GM12891 (cell line): Measurements from ENCODE around the gene KIF15.
"Not testable (repeated sequence)": the region's sequence is repeated elsewhere in the genome, so short reads cannot be mapped to it uniquely, and the experiment has no call there.

ENCODE experiments used
- DNase-seq: peaks from one replicate; pipeline ENCODE4 v3.0.0; 2011; ENCODE audit warnings: low spot score; ENCODE audit not compliant: insufficient read length
- FAIRE-seq: peaks from 2 replicates; lab custom pipeline; 2011; peaks lifted over from hg19 to GRCh38; lab: Jason Lieb, UNC
- PAX5 ChIP-seq: IDR thresholded peaks from 2 replicates; pipeline ENCODE4 v1.6.1; 2011; ENCODE audit warnings: low read length, moderate library complexity, mild to moderate bottlenecking; ENCODE audit not compliant: insufficient read depth, severe bottlenecking
- POLR2A ChIP-seq: IDR thresholded peaks from 2 replicates; pipeline ENCODE4 v1.6.1; 2011; ENCODE audit warnings: low read depth, low read length, control low read depth
- POLR2AphosphoS5 ChIP-seq: IDR thresholded peaks from 2 replicates; pipeline ENCODE4 v1.6.1; 2011; ENCODE audit warnings: low read depth, low read length, control low read depth
- POU2F2 ChIP-seq: IDR thresholded peaks from 2 replicates; pipeline ENCODE4 v1.6.1; 2011; ENCODE audit warnings: low read depth, mild to moderate bottlenecking, control low read depth, low read length, moderate library complexity
- SPI1 ChIP-seq: IDR thresholded peaks from 2 replicates; pipeline ENCODE4 v1.6.1; 2011; ENCODE audit warnings: low read depth, low read length, control low read depth
- TAF1 ChIP-seq: IDR thresholded peaks from 2 replicates; pipeline ENCODE4 v1.6.1; 2011; ENCODE audit warnings: low read depth, low read length, control low read depth

Gene KIF15

DNA sequence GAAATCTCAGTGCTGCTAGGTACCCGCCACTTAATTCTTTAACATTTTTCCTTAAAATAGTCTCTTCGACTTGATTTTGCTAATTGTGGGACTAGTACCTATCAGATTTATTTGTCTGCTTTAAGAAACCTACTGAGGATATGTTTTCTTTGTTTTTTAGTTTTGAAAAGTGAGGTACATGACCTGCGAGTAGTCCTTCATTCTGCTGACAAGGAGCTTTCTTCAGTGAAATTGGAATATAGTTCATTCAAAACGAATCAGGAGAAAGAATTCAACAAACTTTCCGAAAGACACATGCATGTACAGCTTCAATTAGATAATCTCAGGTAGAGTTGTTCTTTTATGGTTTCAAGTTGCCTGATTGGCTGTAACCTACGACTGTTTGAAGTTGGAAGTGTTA is 53.2 kb downstream of the KIF15 start:
- TF ChIP-seq PAX5 = no peak
- no peak for TF ChIP-seq POLR2AphosphoS5
- no peak for TF ChIP-seq TAF1
- no peak for TF ChIP-seq POLR2A
- TF ChIP-seq SPI1 = no peak
- no peak for TF ChIP-seq POU2F2
- DNase-seq (no peak), FAIRE-seq (no peak)

DNA sequence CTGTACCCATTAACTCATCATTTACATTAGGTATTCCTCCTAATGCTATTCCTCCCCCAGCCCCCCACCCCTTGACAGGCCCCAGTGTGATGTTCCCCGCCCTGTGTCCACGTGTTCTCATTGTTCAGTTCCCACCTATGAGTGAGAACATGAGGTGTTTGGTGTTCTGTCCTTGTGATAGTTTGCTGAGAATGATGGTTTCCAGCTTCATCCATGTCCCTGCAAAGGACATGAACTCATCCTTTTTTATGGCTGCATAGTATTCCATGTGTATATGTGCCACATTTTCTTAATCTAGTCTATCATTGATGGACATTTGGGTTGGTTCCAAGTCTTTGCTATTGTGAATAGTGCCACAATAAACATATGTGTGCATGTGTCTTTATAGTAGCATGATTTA is 54.7 kb downstream of the KIF15 start:
- DNase-seq, FAIRE-seq: not testable (repeated sequence)

DNA sequence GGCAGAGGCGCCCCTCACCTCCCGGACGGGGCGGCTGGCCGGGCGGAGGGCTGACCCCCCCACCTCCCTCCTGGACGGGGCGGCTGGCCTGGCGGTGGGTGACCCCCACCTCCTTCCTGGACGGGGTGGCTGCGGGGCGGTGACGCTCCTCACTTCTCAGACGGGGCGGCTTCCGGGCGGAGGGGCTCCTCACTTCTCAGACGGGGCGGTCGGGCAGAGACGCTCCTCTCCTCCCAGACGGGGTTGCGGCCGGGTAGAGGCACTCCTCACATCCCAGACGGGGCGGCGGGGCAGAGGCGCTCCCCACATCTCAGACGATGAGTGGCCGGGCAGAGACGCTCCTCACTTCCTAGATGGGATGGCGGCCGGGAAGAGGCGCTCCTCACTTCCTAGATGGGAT is 59.6 kb downstream of the KIF15 start:
- DNase-seq, FAIRE-seq: not testable (repeated sequence)

DNA sequence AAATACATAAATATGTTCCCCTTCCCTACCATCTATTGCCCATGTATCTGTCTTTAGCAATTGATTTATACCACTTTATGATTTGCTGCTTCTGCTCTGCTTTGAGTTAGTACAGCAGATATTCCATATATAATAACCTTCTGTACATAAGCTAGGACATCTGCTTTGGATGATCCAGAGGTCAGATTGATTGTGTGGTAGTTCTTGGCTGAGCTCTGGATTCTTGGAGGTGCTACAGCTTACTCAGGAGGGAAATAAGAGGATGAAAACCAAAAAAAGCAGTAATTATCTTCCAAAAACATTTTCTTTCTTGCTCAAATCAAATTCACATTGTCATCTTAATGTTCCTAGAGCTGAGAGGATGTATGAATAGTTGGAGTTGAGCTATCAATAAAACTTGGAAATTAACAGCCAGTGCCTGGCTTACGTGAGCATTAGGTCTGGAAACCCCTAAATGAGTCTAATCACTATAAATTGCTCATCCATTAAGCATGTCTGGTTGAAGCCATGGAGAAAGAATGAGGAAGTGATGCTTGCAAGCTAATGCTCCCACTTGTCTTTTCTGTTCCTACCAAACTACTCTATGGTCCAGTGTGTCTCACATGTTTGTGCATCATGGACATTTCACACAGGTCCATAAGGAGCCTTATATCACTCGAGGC is 63.8 kb downstream of the KIF15 start:
- TF ChIP-seq PAX5 = no peak
- no peak for TF ChIP-seq POLR2A
- TF ChIP-seq SPI1 = peak; percentile 89
- no peak for TF ChIP-seq POU2F2
- no peak for FAIRE-seq

DNA sequence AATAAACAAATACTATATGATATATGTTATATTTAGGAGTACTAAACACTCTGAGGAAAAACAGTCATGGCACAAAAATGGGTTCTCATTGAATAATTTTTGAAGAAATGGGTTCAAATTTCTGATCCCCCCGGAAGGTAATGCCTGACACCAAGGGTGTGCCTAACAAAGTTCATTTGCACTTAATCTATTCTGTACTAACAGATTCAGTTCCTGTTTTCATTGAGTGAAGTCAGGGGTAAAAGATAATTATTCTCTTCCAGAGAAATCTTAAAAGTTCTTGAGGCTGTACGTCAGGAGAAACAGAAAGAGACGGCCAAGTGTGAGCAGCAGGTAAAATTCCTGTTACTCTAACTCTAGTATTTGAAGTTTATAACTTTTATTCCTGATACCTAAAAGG is 65.6 kb downstream of the KIF15 start:
- DNase-seq = no peak
- TF ChIP-seq POLR2AphosphoS5 = no peak
- TF ChIP-seq TAF1 = no peak
- peak; percentile 70 for TF ChIP-seq SPI1
- FAIRE-seq = no peak

More for the DNA sequence above, 63.8 kb downstream of the KIF15 start:
- no peak for DNase-seq

DNA sequence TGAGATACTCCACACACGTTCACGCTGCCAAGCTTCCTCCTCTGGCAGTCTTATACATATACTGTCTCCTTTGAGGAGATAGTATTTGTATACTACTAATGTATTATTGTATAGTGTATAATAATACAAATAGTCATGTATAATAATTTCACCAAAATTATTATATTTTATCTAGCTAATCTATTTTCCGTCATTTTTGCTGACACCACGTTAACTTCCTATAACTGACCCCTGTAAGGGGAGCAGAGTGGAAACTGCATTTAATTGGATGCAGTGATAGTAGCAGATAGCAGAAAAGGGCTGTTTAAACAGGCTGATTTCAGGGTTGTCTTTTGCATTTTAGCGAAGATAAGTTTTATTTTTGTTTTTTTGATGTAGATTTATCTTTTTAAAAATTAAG is 69.6 kb downstream of the KIF15 start:
- TF ChIP-seq TAF1 = no peak
- no peak for TF ChIP-seq POLR2AphosphoS5
- no peak for TF ChIP-seq POLR2A
- TF ChIP-seq POU2F2 = no peak
- TF ChIP-seq PAX5 = no peak
- no peak for TF ChIP-seq SPI1
- FAIRE-seq = no peak

DNA sequence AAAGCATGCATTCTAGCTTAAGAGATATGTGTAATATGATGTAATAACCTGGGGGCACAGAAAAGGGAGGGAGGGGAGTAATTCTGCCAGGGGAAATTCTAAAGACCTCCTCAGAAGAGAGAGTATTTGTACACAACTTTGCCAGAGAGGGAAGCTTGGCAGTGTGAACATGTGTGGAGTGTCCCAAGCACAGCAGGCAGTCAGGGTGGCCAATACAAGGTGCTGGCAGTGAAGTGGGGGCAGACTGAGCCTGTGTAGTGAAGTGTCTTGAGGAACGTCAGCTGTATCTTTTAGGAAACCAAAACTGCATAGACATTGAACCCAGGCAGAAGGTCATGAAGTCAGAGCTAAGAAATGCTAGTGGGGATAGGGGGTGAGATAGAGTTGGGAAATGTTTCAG is 70.4 kb downstream of the KIF15 start:
- FAIRE-seq (no peak), DNase-seq (no peak)
- TF ChIP-seq POLR2AphosphoS5 = no peak
- TF ChIP-seq PAX5 = no peak
- no peak for TF ChIP-seq POLR2A
- TF ChIP-seq TAF1 = no peak
- TF ChIP-seq SPI1 = no peak
- no peak for TF ChIP-seq POU2F2

More for the DNA sequence above, 69.6 kb downstream of the KIF15 start:
- DNase-seq = no peak

DNA sequence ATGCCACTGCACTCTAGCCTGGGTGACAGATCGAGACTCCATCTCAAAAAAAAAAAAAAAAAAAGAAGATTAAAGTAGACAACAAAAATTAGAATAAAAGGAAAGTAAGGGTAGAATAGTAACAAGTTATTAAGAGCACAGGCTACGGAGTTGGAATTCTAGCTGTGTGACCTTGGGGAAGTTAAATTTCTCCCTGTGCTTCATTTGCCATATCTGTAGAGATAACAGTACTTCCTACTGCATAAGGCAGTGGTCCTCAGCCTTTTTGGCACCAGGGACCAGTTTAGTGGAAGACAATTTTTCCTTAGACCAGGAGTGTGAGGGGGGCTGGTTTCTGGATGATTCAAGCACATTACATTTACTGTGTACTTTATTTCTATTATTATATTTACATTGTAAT is 71.4 kb downstream of the KIF15 start:
- TF ChIP-seq PAX5 (no peak), POLR2A (no peak), POLR2AphosphoS5 (no peak), POU2F2 (no peak), TAF1 (no peak), SPI1 (no peak)
- no peak for FAIRE-seq

DNA sequence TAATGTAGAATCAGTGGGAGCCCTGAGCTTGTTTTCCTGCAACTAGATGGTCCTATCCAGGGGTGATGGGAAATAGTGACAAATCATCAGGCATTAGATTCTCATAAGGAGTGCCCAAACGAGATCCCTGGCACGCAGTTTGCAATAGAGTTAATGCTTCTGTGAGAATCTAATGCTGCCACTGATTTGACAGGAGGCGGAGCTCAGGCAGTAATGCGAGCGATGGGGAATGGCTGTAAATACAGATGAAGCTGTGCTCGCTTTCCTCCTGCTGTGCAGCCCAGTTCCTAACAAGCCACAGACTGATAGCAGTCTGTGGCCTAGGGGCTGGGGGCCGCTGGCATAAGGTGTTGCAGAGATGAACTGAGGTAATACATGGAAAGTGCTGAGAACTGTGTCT is 71.8 kb downstream of the KIF15 start:
- FAIRE-seq = no peak
- DNase-seq = no peak
- TF ChIP-seq SPI1 (no peak), POU2F2 (no peak), PAX5 (no peak), TAF1 (no peak), POLR2A (no peak), POLR2AphosphoS5 (no peak)

More for the DNA sequence above, 71.4 kb downstream of the KIF15 start:
- DNase-seq = no peak

DNA sequence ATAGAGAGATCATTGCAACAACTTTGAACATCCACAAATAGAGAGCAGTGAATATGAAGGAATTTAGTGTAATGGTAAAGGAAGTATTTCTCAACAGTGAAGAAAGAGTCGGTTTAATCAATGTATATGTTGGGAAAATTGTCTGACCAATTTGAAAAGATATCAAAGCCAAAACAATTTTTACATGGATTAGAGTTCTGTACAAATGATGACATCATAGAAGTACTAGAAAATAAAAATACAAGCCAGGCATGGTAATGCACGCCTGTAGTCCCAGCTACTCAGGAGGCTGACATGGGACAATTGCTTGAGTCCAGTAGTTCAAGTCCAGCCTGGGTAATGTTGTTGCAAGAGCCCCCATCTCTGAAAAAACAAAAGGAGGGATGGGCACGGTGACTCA is 74.1 kb downstream of the KIF15 start:
- no peak for DNase-seq
- no peak for TF ChIP-seq POLR2A
- no peak for TF ChIP-seq POU2F2
- TF ChIP-seq PAX5 = no peak
- TF ChIP-seq SPI1 = no peak
- no peak for TF ChIP-seq TAF1
- no peak for TF ChIP-seq POLR2AphosphoS5
- no peak for FAIRE-seq

DNA sequence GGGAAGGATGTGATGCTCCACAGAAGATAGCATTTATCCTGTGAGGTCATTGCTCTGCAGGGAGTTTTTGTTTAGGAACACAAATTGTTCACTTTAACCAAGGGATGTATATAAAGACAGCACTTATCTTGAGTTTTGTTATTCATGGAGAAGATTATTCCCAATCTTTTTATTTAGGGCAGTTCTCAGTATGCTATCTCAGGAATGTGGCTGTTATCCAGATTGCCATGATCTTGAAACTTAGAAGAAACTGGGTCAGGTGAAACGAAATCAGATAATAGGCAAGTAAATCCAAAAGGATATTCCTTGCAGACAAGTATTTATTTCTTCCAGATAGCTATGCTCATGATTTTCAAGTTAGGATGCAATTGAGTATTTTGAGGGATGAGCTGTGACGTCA is 80.8 kb downstream of the KIF15 start:
- no peak for FAIRE-seq
- TF ChIP-seq POLR2A = no peak
- no peak for TF ChIP-seq POLR2AphosphoS5
- TF ChIP-seq SPI1 = no peak
- no peak for TF ChIP-seq PAX5
- no peak for TF ChIP-seq POU2F2
- no peak for TF ChIP-seq TAF1

More for the DNA sequence above, 80.8 kb downstream of the KIF15 start:
- DNase-seq = no peak
